AG04449 (cell line): ENCODE results near the gene TWNK.

Source experiments
- CTCF ChIA-PET: fragments of 350-600 bp; formaldehyde crosslinking; extraction: SDS; loops from one replicate; lab custom pipeline; 2021; ENCODE audit warnings: antibody characterized with exemption; lab: Yijun Ruan, JAX
- POLR2A ChIA-PET: fragments of 400-600, 350-600 bp; formaldehyde crosslinking; extraction: SDS; loops from one replicate; lab custom pipeline; 2020; ENCODE audit warnings: antibody characterized with exemption, inconsistent platforms; lab: Yijun Ruan, JAX
- DNase-seq: peaks from one replicate; pipeline ENCODE4 v3.0.0-alpha.2; 2010; ENCODE audit warnings: low read depth, low spot score
- H3K4me3 ChIP-seq: 2 replicates; pipeline ENCODE4 v1.5.1; 2011; ENCODE audit warnings: low read depth, mild to moderate bottlenecking, control low read depth, low read length
- TF ChIP-seq, protein P1 (sequence below): IDR thresholded peaks from one replicate; pipeline ENCODE4 v1.5.1; 2011; ENCODE audit warnings: mild to moderate bottlenecking, moderate library complexity, low read length, control low read depth, inconsistent platforms; ENCODE audit not compliant: insufficient read depth; ENCODE audit errors: missing control alignments

Gene TWNK

DNA sequence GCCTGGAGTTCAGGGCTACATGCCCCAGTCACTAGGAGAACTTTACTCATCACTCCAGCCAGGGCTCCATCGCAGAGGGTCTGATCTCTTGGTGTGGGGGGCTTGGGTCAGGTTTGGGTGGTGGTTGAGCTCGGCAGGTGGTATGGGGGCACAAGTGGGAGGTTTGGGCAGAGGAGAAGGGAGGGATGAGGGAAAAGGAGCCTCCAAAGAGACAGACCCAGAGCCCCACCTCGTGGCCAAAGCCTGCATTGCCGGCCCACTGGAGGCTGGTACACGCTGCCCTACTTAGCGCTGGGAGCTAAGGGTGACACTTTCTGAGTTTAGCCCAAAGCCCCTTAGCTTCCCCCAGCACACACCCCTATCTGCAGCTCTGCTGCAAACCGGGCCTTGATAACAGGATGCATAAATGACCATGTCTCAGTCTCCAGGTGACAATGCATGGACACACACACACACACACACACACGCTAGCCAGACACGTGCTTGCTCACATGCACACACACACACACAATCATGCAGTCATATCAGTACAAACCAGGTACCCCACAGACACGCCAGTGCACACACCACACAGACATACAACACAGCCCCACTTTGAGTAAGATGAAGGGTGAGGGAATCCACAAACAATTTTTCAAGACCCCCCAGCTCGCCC lies 27.0 kb downstream of the TWNK start:
- DNase-seq, result no peak
- ChIA-PET CTCF (interaction anchor here (0.6 to 7.3 kb wide), 30 partner anchors 10 to 576 kb away, joined by 3 to 803 read pairs (median 4); partner anchors contain the start of genes KAZALD1, LZTS2, MRPL43 and PDZD7), POLR2A (interaction anchor here (1.2 to 2.0 kb wide), 4 partner anchors 14 to 39 kb away, joined by 4 to 16 read pairs (median 5); partner anchors contain the start of gene LZTS2)
- TF ChIP-seq, protein P1, sequence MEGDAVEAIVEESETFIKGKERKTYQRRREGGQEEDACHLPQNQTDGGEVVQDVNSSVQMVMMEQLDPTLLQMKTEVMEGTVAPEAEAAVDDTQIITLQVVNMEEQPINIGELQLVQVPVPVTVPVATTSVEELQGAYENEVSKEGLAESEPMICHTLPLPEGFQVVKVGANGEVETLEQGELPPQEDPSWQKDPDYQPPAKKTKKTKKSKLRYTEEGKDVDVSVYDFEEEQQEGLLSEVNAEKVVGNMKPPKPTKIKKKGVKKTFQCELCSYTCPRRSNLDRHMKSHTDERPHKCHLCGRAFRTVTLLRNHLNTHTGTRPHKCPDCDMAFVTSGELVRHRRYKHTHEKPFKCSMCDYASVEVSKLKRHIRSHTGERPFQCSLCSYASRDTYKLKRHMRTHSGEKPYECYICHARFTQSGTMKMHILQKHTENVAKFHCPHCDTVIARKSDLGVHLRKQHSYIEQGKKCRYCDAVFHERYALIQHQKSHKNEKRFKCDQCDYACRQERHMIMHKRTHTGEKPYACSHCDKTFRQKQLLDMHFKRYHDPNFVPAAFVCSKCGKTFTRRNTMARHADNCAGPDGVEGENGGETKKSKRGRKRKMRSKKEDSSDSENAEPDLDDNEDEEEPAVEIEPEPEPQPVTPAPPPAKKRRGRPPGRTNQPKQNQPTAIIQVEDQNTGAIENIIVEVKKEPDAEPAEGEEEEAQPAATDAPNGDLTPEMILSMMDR, result peak; percentile 96
- no peak overlapping the region for H3K4me3 ChIP-seq

DNA sequence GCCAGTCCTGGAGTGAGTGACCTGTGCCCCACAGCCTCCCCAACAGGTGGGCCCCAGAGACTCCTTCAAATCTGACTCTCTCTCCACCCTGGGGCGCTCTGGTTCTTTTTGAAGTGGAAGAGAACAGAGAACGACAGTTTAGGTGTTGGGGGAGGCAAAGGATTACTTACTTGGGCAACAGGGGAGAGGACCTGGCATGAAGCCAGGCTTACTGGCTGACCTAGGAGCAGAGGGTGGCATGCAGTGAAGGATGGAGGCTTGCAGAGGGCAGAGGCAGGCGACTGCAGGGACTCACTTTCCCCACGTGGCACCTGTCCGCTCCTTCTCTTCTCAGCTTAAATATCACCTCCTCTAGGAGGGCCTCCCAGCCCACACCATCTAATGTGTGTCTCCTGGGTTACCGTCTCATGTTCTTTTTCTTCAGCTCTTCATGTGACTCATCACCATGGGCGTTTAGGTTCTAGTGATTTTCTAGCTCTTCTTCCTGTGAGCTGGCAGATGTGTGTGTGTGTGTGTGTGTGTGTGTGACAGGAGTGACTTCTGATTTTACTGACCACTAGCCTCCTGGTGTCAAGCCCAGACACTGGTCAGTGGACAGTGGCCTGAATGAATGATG lies 27.7 kb downstream of the TWNK start:
- POLR2A ChIA-PET, result interaction anchor here (1.2 to 2.0 kb wide), 4 partner anchors 15 to 40 kb away, joined by 4 to 16 read pairs (median 5); partner anchors contain the start of gene LZTS2
- no peak overlapping the region for H3K4me3 ChIP-seq
- CTCF ChIA-PET, result interaction anchor here (0.6 to 7.3 kb wide), 30 partner anchors 9 to 577 kb away, joined by 3 to 803 read pairs (median 4); partner anchors contain the start of genes KAZALD1, LZTS2, MRPL43 and PDZD7
- TF ChIP-seq, protein P1, result no peak
- no peak for DNase-seq

DNA sequence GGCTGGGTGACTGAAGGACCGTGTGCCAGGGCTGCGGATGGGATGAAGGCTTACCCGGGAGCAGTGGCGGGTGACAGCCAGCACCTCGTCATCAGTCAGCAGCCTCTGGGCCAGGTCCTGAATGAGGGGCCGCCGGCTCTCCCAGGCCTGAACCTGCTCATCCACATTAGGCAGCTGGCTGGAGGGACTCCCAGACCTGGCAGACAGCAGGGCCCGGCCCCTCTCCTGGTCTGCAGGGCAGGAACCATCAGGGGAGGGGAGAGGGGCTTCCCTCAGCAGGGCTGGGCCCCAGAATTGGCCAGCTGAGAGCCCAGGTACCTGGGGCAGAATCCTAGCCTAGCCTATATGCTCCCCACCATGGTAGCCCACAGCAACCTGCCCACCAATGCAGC lies 28.2 kb downstream of the TWNK start:
- TF ChIP-seq, protein P1, result no peak
- ChIA-PET CTCF (interaction anchor here (0.7 to 7.3 kb wide), 12 partner anchors 9 to 454 kb away, joined by 3 to 803 read pairs (median 10); partner anchors contain the start of genes KAZALD1, LZTS2, MRPL43 and PDZD7), POLR2A (interaction anchor here (1.2 to 1.3 kb wide), 3 partner anchors 17 to 46 kb away, joined by 3 to 6 read pairs (median 4); no protein-coding TSS in a partner anchor)
- DNase-seq, result no peak
- H3K4me3 ChIP-seq, result no peak overlapping the region

DNA sequence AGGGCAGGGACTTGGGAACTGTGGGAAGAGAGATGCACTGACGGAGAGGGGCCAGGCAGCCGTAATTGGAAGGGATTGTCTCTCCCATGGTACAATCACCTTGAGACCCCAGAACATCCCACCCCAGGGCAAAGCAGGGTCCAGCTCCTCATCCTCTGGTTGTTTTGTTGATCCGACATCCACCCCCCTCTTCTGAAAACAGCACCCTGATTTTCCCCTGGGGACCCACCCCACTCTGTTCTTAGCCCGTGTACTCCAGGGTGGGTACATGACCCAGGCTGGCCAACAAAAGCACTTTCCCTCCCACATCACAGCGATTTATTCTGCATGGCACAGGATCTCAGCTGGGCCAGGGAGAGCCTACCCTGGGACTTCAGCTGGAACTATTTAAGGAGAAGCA lies 29.5 kb downstream of the TWNK start:
- DNase-seq, result no peak
- ChIA-PET CTCF (interaction anchor here (1.5 to 7.3 kb wide), 9 partner anchors 8 to 126 kb away, joined by 3 to 803 read pairs (median 19); partner anchors contain the start of genes KAZALD1, LZTS2, MRPL43 and PDZD7), POLR2A (interaction anchor here (1.1 to 1.2 kb wide), 2 partner anchors 25 to 44 kb away, joined by 3 to 5 read pairs; no protein-coding TSS in a partner anchor)
- H3K4me3 ChIP-seq, result no peak overlapping the region
- TF ChIP-seq, protein P1, result no peak

DNA sequence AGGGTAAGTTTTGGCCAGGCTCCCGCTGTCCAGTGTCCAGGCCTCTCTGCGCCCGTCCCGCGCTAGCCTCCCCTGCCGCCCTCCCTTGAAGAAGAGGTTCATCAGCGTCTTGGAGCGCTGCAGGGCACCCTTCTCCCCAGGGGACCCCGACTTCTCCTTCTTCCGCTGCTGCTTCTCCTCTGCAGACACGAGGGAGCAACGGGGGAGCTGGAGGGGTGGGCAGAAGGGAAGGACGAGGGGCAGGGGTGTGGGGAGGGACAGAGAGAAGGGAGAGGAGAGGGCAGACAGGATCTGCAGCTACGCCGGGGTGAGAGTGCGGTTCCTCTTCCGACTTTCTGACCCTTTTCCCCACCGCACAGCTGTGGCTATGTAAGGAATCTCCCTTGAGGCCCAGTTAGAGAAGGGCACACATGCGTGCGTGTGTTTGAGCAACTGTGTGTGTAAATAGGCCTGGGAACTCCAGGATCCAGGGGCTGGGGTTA lies 30.8 kb downstream of the TWNK start:
- ChIA-PET CTCF (interaction anchor here (1.0 to 7.3 kb wide), 15 partner anchors 7 to 482 kb away, joined by 3 to 803 read pairs (median 9); partner anchors contain the start of genes HIF1AN, KAZALD1, LZTS2 and MRPL43), POLR2A (interaction anchor here (1.1 kb wide), 1 partner anchor 26 kb away, joined by 5 read pairs; no protein-coding TSS in a partner anchor)
- DNase-seq, result no peak
- TF ChIP-seq, protein P1, result no peak
- no peak overlapping the region for H3K4me3 ChIP-seq
